ENCODE results near the gene ATP6V1G2. TPM values are rescaled to one million over a fixed set of nuclear protein-coding genes. Genes with fewer than 3 reads are reported as not detected.

ATP6V1G2 gene
- total and polyA plus RNA-seq, 2 of the 4 experiments (the other 2 are of a cell fraction) = 1.4 to 6.5 TPM

- H4K5ac ChIP-seq (ENCODE audit: low read depth, low read length) = no peak overlapping the region
- no peaks in the 10 kb centered on the region for H3K79me1 ChIP-seq (ENCODE audit: low read depth in 1 of 2, low read length in 2 of 2)
- H3K4me3 ChIP-seq (ENCODE audit: insufficient read depth, low read depth, low read length) = no peak overlapping the region
- no TSS peak for BruUV-seq (replicated peaks)
- in situ Hi-C loops (cut with MboI; ENCODE audit: low sequenced_read_pairs) = no loop called here
- no peak for TF ChIP-seq MXI1 (IDR thresholded peaks at IDR 0.05; ENCODE audit: borderline replicate concordance, low read depth, low read length)
- H3K18ac ChIP-seq (ENCODE audit: low read depth, low read length) = no peak overlapping the region
- no peak overlapping the region for H3K23ac ChIP-seq (ENCODE audit: low read depth, low read length)
- no peak overlapping the region for H3K27ac ChIP-seq (ENCODE audit: insufficient read depth, low read length)
- H3K14ac ChIP-seq (replicated peaks; ENCODE audit: low read depth, low read length) = no peak overlapping the region
- peaks cover 39% of the 10 kb centered on the region for H3K27me3 ChIP-seq (ENCODE audit: control insufficient read depth, insufficient read depth, low read length)
- H2AK9ac ChIP-seq (replicated peaks; ENCODE audit: low read depth, low read length, poor library complexity) = no peak overlapping the region
- no peak overlapping the region for H4K91ac ChIP-seq (ENCODE audit: insufficient read depth, low read depth, low read length)
- WGBS, 2 experiments (ENCODE audit: extremely low coverage in 2 of 2, insufficient read length in 1 of 2) = 70% methylated on average over 7 of the region's 9 CpGs; no CpG with 5 or more reads in 1 of the 2 experiments
- H4K8ac ChIP-seq (ENCODE audit: low read depth in 2 of 2, low read length in 2 of 2) = no peak overlapping the region
- no peak overlapping the region for H2BK20ac ChIP-seq (ENCODE audit: low read depth, low read length)
- H2AFZ ChIP-seq (replicated peaks; ENCODE audit: low read length, poor library complexity) = no peak overlapping the region
- H3K4me2 ChIP-seq (ENCODE audit: low read depth, low read length) = no peak overlapping the region
- POLR2A ChIA-PET (ENCODE audit: unreplicated experiment) = no interaction called here
- H3K9me3 ChIP-seq (ENCODE audit: control insufficient read depth, insufficient read depth, low read length) = no peaks in the 10 kb centered on the region
- no peak overlapping the region for H2BK120ac ChIP-seq (ENCODE audit: low read depth, low read length)
- no peak overlapping the region for H2BK15ac ChIP-seq (ENCODE audit: low read depth, low read length)
- H3K9ac ChIP-seq (ENCODE audit: low read depth, low read length) = no peak overlapping the region
- ATAC-seq (ENCODE audit: low read depth) (no peak), DNase-seq (no peak)
- H3K4ac ChIP-seq (ENCODE audit: low read depth, low read length) = no peak overlapping the region
- no peaks in the 10 kb centered on the region for H3K4me1 ChIP-seq (ENCODE audit: control insufficient read depth, insufficient read depth, low read length)
- no peak overlapping the region for H2AK5ac ChIP-seq (ENCODE audit: low read depth, low read length)
- H3K56ac ChIP-seq (ENCODE audit: extremely low read depth, insufficient read depth, low read length) = no peak overlapping the region
- CTCF ChIA-PET = interaction anchor here (1.4 kb wide), 1 partner anchor 21 kb away, joined by 3 read pairs; no protein-coding TSS in a partner anchor
- intact Hi-C loops (cut with micrococcal nuclease) = no loop called here
- dilution Hi-C loops (cut with HindIII; ENCODE audit: low sequenced_read_pairs, unreplicated experiment) = no loop called here
- no peaks in the 10 kb centered on the region for H4K20me1 ChIP-seq (ENCODE audit: insufficient read depth, low read length)
- no peak overlapping the region for H2BK5ac ChIP-seq (ENCODE audit: low read depth, low read length, poor library complexity, severe bottlenecking)
- no peaks in the 10 kb centered on the region for H3K9me1 ChIP-seq (ENCODE audit: insufficient read depth, low read length)
- no peaks in the 10 kb centered on the region for H3K36me3 ChIP-seq (ENCODE audit: control insufficient read depth, insufficient read depth, low read length)
Measured at GRCh38 chr6:31573239-31574105, 27.1 kb upstream of the ATP6V1G2 start.
